ENCODE data around the gene TMOD4.

TMOD4 gene

DNA sequence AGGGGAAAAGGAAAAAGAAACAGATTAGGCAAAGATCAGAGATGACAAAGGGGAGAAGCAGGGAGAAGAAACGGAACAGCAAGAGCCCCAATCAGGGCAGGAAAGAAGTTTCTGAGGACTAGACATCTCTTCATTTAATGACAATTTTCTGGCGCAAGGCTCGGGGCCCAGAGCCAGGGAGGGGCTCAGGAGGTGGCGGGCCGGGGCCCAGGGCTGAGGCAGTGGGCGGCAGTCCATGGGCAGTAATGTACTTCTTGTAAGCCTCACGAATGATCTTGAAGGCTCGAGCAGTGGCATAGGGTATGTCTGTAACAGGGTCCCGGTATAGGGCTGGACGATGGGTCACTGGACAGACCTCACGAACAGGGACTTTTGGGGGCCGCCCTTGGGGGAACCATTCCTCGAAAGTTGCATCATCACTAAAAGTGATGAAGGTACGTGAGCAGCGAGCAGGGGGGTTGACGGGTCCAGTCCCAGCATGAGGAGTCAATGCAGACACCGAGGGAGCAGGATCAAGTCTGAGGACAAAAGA, 799 bp upstream of the TMOD4 start:
- in situ Hi-C loops (cut with MboI; ENCODE audit: low sequenced_read_pairs), result no loop called here

DNA sequence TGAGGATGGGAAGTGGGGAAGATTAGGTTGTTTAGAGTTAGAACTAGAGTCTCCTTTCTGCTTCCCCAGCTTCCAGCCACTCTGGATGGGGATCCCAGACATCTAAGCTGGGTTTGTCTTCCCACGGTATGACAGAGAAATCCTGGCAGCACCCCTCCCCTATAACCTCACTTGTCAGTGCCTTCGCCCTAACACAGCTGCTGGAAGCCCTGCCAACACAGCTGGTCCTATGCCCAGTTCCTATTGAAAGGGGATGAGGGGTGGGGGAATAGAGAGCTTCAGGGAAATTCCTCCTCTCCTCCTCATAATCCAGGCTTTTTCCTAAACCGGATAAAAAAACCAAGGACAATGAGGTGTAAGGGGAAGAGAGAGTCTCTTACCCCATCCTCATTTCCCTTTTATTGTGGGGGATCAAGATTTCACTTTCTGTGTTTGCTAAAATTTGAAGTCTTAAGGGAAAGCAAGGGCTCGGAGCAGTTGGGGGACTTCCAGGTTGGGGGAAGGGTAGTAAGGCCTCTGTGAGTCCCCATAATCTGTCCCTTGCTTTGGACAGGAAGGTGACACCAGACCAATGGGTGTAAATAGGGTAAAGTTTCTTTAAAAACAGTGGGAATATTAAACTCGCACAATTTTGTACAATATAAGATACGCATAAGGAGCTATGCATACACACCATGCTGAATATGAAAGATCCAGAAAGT, 590 bp downstream of the TMOD4 start:
- in situ Hi-C loops (cut with MboI; ENCODE audit: low sequenced_read_pairs), result no loop called here

DNA sequence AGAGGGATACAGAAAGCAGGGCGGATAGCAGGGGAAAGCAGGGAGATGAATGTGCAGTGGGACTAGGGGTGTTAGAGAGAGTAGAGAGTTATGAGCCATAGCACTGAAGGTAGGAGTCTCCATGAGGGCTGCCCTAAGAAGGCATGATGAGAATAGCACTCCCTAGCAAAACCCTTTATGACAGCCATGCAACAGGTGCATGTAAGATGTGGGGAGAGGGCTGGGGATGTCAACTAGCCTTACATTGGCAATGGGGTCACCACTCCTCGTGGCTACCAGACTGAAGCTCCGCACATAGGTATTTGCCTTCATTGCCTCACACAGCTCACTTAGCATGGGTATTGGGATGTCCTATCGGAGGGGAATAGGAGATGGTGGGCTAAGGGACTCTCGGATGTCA, 4.6 kb downstream of the TMOD4 start:
- in situ Hi-C loops (cut with MboI; ENCODE audit: low sequenced_read_pairs), result no loop called here

DNA sequence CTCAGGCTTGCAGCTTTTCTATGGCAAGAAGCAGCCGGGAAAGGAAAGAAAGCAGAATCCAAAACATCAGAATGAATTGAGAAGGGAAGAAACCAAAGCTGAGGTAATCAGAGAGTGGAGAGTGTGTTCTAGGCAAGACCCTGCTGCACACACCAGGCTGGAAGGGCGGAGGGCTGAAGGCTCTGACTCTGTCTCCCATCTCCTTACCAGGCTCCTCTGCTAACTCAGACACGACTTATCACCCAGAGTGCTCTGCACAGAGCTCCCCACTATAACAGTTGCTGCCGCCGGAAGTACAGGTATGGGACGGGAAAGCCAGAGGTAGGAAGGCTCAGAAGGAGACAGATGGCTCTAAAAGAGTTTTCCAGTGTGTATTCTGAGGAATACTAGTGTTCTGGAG, 8.7 kb downstream of the TMOD4 start:
- in situ Hi-C loops (cut with MboI; ENCODE audit: low sequenced_read_pairs), result no loop called here

DNA sequence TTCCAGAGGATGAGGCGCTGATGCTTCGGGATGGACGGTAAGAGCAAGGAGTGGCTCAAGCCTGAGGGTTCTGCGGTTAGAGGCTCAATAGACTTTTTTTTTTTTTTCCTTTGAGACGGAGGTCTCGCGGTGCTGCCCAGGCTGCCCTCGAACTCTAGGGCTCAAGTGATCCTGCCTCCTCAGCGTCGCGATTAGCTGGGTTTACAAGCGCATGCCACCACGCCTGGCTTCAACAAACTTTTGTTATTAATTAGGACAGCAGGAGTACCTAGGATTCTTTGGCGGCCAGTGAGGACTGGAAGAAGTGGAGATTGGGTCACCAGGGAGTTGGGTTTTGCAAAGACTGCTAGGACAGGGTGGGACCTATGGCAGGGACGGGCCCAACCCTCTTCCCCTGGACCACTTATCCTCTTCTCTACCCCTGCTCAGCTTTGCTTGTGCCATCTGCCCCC, 9.2 kb downstream of the TMOD4 start:
- in situ Hi-C loops (cut with MboI; ENCODE audit: low sequenced_read_pairs), result no loop called here

DNA sequence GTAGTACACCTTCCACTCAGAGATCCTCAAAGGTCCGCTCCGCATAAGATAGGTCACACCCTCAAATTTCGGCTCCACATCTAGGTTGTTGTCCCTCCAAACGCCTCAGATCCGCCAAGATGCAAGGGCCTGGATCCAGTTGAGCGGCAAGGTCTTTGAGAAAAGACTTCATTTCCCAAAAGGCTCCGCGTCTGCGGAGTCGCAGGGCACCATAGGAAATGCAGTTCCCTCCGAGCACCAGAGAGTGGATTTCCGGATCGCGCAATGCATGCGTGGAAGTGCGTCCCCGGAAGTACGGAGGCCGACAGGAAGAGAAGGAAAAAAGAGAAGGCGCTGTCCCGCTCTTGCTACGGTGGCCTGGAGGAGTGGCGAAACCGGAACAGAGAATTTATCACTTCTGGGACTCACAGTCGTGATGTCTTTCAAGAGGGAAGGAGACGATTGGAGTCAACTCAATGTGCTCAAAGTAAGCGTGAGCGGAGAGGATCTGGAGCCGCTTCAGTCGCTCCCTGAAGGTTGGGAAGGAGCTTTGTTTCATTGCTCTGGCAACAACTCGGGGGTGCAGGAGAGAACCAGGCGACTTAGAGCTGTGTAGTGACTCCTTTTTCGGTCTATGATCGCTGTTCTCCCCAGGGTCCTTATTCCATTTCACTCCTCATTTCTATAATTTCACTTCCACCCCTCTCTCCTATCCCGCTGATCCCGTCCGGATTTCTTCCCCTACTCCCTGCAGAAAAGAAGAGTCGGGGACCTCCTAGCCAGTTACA, 9.9 kb downstream of the TMOD4 start, which contains the start of the genes LYSMD1 and SCNM1:
TSS of gene LYSMD1 (minus strand) at position 165 of the 767 bp plus-strand sequence. CDS start 644 bp downstream, outside the sequence.
TSS of gene SCNM1 (plus strand) at position 407 of the 767 bp plus-strand sequence. CDS start at position 416, 9 bp downstream.
- in situ Hi-C loops (cut with MboI; ENCODE audit: low sequenced_read_pairs), result no loop called here

DNA sequence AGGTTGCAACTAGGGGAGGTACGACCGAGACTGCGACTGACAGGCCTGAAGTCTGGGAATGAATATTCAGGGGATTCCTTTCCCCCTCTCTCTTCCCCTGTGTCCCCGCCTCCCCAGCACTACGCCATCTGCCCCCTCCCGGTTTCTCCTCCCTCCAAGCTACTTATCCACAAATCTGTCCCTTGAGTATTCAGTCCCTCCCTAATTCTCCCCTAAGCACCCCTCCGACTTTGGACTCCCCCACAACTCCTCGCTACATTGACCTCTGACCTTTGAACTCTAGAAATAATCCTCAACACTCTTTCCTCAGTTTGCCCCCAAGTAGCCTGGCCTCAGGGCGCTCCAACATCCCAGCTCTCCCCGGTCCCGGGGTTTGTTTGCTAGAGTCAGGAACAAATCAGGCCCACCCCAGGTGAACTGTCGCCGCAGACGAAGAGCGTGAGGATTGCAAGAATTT, 10.5 kb downstream of the TMOD4 start:
- in situ Hi-C loops (cut with MboI; ENCODE audit: low sequenced_read_pairs), result no loop called here

DNA sequence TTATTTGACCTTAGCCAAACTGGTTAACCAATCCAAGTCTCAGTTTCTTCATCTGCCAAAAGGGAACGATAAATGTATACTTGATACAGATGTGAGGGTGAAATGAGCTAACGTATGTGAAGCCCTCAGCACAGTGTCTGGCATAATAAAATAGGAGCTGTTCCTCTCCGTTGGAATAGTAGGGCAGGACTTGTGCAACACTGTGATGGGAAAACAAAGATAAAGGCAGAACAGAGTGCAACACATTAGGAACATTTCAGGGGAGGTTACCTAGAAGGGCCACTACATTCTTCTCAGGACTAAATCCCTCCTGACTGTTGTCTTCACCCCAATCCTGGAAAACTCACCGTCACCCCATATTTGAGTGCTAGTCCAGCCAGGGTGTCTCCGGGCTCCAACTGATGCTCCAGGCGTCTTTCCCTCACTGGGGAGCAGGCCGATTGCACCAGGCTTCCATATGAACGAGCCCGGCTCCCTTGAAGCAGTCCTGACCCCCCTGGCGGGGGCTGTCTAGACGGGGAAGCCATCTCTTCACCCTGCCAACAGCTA, 11.0 kb downstream of the TMOD4 start:
- in situ Hi-C loops (cut with MboI; ENCODE audit: low sequenced_read_pairs), result no loop called here

DNA sequence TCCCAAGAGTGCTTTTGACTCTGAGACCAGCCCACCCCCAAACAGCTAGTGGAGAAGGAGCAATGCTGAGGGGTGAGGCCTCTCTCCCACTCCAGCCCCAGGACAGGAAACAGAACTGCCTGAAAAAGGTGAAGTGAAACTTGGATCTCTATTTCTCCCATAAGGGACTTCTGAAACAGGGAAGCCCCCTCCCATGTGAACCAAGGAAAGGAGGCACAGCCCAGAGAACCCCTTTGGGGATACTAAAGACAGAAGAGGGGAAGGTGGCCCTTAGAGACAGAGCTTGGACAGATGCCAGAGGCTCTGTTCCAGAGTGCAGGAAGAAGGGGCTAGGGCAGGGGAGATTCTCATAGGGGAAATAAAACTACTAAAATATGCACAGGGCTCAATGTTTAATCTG, 16.4 kb downstream of the TMOD4 start:
- in situ Hi-C loops (cut with MboI; ENCODE audit: low sequenced_read_pairs), result loop anchor here (10.0 kb wide), 1 partner anchor 145 kb away; no protein-coding TSS in a partner anchor

DNA sequence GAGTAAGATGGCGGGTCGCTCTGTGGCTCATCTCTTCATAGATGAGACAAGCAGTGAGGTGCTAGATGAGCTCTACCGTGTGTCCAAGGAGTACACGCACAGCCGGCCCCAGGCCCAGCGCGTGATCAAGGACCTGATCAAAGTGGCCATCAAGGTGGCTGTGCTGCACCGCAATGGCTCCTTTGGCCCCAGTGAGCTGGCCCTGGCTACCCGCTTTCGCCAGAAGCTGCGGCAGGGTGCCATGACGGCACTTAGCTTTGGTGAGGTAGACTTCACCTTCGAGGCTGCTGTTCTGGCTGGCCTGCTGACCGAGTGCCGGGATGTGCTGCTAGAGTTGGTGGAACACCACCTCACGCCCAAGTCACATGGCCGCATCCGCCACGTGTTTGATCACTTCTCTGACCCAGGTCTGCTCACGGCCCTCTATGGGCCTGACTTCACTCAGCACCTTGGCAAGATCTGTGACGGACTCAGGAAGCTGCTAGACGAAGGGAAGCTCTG, 17.0 kb downstream of the TMOD4 start:
- in situ Hi-C loops (cut with MboI; ENCODE audit: low sequenced_read_pairs), result loop anchor here (10.0 kb wide), 1 partner anchor 144 kb away; no protein-coding TSS in a partner anchor

DNA sequence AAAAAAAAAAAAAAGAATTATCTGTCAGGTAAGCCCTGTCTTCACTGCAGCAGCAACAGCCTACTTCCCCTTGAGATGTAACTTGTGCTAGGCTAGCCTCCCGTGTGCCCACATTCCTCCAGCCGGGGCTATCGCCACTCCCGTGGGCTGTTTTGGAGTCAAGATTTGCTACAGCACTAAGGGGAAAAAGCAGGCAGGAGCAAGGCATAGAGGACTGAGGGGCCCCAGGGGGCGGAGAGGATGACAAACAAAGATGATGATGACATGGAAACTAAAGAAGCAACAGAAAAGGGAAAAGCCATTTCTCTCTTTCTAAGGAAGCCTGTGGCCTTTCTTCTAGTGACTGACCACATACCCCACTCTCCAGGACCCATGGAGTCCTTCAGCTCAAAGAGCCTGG, 17.5 kb downstream of the TMOD4 start:
- in situ Hi-C loops (cut with MboI; ENCODE audit: low sequenced_read_pairs), result loop anchor here (10.0 kb wide), 1 partner anchor 144 kb away; no protein-coding TSS in a partner anchor

DNA sequence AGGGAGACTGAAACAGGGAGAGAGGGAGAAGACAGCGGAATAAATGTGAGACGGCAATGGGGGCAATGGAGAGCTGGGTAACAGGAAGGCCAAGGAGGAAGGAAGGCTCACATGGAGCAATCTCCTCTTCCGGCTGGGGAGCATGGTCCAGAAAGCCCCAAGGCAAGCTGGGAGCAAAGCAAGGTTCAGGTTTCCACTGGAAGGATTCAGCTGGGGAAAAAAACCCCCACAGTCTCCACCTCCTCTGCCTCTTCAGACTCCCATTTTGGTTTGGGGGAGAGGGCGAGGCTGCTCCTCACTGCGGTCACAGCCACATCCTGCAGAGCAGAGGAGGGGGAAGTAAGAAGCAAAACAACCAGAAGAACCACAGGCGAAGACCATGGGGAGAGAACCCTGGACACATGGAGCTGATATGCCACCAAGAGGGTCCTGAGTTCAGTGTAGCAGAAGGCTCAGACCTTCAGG, 18.7 kb downstream of the TMOD4 start:
- in situ Hi-C loops (cut with MboI; ENCODE audit: low sequenced_read_pairs), result loop anchor here (10.0 kb wide), 1 partner anchor 142 kb away; no protein-coding TSS in a partner anchor

DNA sequence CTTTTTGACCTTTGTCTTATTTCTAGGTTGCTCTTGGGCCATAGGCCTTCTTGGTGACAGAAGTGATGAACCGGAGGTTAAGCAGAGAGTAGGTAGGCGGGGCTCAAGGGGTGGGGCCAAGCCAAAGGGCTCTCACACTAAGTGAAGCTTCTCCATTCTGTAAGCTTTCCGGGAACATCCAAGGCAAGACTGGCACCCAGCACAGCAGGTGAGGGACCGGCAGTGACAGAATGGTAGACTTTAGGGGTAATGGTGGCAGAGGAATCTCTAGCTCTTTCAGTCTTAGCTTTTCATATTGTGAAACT, 19.3 kb downstream of the TMOD4 start, which contains the start of gene TNFAIP8L2:
TSS of gene TNFAIP8L2 (plus strand) at position 135 of the 305 bp plus-strand sequence. CDS start 2,049 bp downstream, outside the sequence.
- in situ Hi-C loops (cut with MboI; ENCODE audit: low sequenced_read_pairs), result loop anchor here (10.0 kb wide), 1 partner anchor 142 kb away; no protein-coding TSS in a partner anchor

DNA sequence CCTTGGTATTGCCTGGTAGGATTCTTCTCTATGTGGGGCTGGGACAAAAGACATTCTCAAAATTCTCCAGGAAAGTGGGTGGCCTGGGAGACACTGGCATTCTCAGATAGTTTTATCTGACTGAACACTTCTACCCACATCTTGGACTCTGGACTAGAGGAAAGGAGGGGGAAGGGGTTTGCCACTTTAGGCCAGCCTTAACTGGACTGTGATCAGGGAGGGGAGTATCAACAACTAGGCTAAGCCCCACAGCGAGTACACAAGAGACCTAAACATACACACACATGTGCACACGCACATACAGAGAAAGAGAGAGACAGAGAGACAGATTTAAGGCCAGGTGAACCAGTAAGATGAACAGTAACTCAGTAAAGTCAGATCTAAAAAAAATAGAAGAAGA, 28.1 kb downstream of the TMOD4 start:
- in situ Hi-C loops (cut with MboI; ENCODE audit: low sequenced_read_pairs), result no loop called here

DNA sequence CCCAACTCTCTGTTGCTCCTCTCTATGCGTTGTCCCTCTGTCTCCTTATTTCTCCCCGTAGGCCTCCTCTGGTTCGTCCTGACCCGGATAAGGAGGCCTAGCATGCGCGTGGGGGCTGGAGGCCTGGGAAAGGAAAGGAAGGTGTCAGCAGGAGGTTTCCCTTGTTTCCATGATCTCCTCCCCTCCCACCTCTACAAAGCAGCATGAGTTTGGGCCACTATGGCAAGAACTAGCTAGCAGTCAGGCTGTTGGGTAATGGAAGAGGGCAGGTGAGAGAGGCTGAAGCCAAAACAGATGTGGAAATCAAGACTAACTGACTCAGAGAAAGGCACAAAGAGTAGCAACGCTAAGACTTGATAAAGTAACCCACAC, 28.7 kb downstream of the TMOD4 start:
- in situ Hi-C loops (cut with MboI; ENCODE audit: low sequenced_read_pairs), result no loop called here

DNA sequence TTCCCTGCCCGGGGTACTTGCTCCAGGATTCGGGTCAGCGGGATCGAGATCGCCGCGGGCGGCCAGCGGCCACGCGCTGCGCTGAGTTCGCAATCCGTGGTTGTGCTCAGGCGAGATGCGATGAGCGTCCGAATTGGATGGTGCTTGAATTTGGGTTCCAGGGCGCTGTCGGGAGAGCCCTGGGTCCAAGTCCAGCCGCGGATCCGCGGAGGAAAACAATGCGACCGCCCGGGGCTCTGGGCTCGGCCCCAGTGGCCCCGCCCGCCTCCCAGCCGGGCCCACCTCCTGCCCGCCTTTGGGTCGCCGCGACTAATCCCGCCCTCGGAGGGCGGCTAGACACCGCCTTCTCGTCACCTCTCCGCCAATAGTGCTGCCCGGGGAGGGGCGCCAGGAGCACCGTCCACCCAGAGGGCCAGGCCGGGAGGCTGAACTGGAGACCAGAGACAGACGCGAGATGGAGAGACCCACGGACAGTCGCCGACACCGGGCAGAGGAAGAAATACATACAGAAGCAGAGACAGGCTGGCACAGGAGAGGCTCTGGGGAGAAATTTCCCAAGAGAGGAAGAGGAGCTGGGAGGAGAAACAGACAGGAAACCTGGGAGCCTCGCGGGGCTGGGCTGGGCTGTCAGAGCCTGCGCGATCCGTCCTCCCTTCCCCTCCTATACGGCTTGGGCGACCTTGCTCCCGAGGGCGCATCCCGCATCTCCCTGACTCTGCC, 29.2 kb downstream of the TMOD4 start, which contains the start of gene SEMA6C:
TSS of gene SEMA6C (minus strand) at position 220 of the 720 bp plus-strand sequence. CDS start 4,010 bp downstream, outside the sequence.
- in situ Hi-C loops (cut with MboI; ENCODE audit: low sequenced_read_pairs), result no loop called here

DNA sequence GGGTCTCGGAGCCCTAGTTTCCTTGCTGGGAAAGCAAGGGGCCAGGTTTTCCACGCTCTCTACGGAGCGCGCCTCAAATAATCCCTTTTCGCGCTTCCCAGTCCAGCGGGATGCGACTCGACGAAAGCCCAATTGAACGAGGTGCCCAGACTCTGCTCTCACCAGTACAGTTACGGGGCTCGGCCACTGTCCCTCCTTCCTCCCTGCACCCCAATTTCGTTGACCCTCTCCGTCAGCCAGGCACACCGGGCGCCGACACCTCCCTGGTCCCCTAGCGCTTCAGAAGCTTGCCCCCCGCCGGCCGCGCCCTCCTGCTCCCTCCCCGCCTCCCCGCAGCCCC, 29.7 kb downstream of the TMOD4 start:
- in situ Hi-C loops (cut with MboI; ENCODE audit: low sequenced_read_pairs), result no loop called here

DNA sequence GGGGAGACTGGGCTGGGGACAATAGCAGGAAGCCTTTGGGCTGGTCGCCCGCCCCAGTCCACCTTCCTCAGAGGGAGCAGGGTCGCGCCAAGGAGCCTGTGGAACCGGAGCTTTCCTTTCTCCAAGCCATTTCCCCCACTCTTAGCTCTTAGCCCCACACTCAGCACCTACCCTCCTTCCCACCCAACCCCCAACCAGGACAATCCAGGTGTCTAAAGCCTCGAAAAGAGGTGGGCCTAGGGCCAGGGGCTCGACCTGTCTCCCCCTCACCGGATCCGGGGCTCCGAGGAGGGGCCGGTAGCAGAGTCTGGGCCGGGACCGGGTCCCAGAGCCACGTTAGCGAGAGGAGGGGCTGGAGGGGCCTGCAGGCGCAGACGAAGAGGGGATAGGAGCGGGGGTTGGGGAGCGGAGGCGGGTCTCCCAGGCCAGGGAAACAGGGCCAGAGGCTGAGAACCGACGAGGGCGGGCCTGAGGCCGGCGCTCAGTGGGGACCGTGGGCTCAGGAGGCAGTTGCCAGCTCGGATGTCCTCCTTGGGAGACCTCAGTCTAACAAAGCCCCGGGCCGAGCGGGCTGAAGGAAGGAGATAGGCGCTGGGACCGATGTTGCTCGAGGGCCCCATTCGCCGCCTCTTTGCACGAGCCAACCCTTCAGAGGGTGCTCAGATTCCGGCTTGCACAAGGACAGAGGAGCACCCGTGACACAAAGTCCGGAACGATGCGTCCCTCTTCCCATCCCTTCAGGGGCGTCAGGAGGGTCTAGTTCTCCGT, 30.3 kb downstream of the TMOD4 start:
- in situ Hi-C loops (cut with MboI; ENCODE audit: low sequenced_read_pairs), result no loop called here
